GM18867 (cell line): ENCODE data around the gene SLC26A8.
A peak's percentile ranks its signal among the peaks of the same experiment; 100 is the strongest.
"Not testable (repeated sequence)": the region's sequence is repeated elsewhere in the genome, so short reads cannot be mapped to it uniquely, and the experiment has no call there.

Experiments used
- ATAC-seq: cut with Tn5 transposase; IDR thresholded peaks from one replicate; pipeline ENCODE4 v1.9.1; 2021; ENCODE audit warnings: mild to moderate bottlenecking, moderate library complexity; ENCODE audit not compliant: unreplicated experiment

The SLC26A8 gene

GRCh38 chr6:35948725-35949124, 75.7 kb downstream of the SLC26A8 start:
- ATAC-seq, result no peak

GRCh38 chr6:35945650-35946025, 78.8 kb downstream of the SLC26A8 start:
- no peak for ATAC-seq

GRCh38 chr6:35943390-35943789, 81.1 kb downstream of the SLC26A8 start:
- no peak for ATAC-seq

- ATAC-seq, result no peak
Measured at GRCh38 chr6:35942355-35942754, 82.1 kb downstream of the SLC26A8 start.

GRCh38 chr6:35941170-35941569, 83.3 kb downstream of the SLC26A8 start:
- not testable (repeated sequence) for ATAC-seq

GRCh38 chr6:35940014-35940413, 84.4 kb downstream of the SLC26A8 start:
- ATAC-seq, result not testable (repeated sequence)

- ATAC-seq, result not testable (repeated sequence)
Measured at GRCh38 chr6:35939259-35939658, 85.2 kb downstream of the SLC26A8 start.

GRCh38 chr6:35936681-35937359, 87.6 kb downstream of the SLC26A8 start:
- ATAC-seq, result no peak

- no peak for ATAC-seq
Measured at GRCh38 chr6:35935469-35935868, 89.0 kb downstream of the SLC26A8 start.

- ATAC-seq, result no peak
Measured at GRCh38 chr6:35933844-35934243, 90.6 kb downstream of the SLC26A8 start.

GRCh38 chr6:35931873-35932272, 92.6 kb downstream of the SLC26A8 start:
- not testable (repeated sequence) for ATAC-seq

GRCh38 chr6:35931120-35931561, 93.3 kb downstream of the SLC26A8 start:
- no peak for ATAC-seq

- ATAC-seq, result no peak
Measured at GRCh38 chr6:35929601-35930000, 94.8 kb downstream of the SLC26A8 start.

- no peak for ATAC-seq
Measured at GRCh38 chr6:35926509-35927215, 97.8 kb downstream of the SLC26A8 start.

GRCh38 chr6:35925961-35926360, 98.5 kb downstream of the SLC26A8 start:
- ATAC-seq, result no peak

GRCh38 chr6:35924146-35924545, 100.3 kb downstream of the SLC26A8 start:
- no peak for ATAC-seq

GRCh38 chr6:35922139-35922554, 102.3 kb downstream of the SLC26A8 start:
- ATAC-seq, result no peak

GRCh38 chr6:35920793-35921732, 103.4 kb downstream of the SLC26A8 start, which contains the start of gene SRPK1:
SRPK1 (minus strand) TSS chr6:35921098; CDS start chr6:35921056, 42 bp downstream.
- ATAC-seq, result peak; percentile 81

- ATAC-seq, result peak; percentile 25
Measured at GRCh38 chr6:35919827-35920751, 104.4 kb downstream of the SLC26A8 start.
